H7 (cell line): ENCODE measurements around the gene PIGM. TPM values are rescaled to one million over a fixed set of nuclear protein-coding genes. Genes with fewer than 3 reads are reported as not detected.
"Not testable (repeated sequence)": the region's sequence is repeated elsewhere in the genome, so short reads cannot be mapped to it uniquely, and the experiment has no call there.

Experiments
- DNase-seq: peaks from one replicate; pipeline ENCODE4 v3.0.0; 2012
- H3K27me3 ChIP-seq: 2 replicates; pipeline ENCODE4 v1.6.0; 2011; ENCODE audit warnings: mild to moderate bottlenecking, low read length; ENCODE audit not compliant: control insufficient read depth, insufficient read depth
- H3K36me3 ChIP-seq: replicated peaks from 2 replicates; pipeline ENCODE4 v1.5.1; 2011; ENCODE audit warnings: low read length; ENCODE audit not compliant: control insufficient read depth, insufficient read depth
- H3K4me3 ChIP-seq: 2 replicates; pipeline ENCODE4 v1.5.1; 2011; ENCODE audit warnings: low read depth, mild to moderate bottlenecking, control low read depth, low read length, moderate library complexity; ENCODE audit not compliant: insufficient read depth
- total RNA-seq: library from RNA; depleted of rRNA; stranded (reverse); fragments of >200 nt; shearing (Covaris generic); gene quantifications from 2 replicates; pipeline ENCODE4 v1.2.3, GENCODE V29; 2014

PIGM gene
- total RNA-seq, 1 experiment from 2014 or later = 3.0 TPM

DNA sequence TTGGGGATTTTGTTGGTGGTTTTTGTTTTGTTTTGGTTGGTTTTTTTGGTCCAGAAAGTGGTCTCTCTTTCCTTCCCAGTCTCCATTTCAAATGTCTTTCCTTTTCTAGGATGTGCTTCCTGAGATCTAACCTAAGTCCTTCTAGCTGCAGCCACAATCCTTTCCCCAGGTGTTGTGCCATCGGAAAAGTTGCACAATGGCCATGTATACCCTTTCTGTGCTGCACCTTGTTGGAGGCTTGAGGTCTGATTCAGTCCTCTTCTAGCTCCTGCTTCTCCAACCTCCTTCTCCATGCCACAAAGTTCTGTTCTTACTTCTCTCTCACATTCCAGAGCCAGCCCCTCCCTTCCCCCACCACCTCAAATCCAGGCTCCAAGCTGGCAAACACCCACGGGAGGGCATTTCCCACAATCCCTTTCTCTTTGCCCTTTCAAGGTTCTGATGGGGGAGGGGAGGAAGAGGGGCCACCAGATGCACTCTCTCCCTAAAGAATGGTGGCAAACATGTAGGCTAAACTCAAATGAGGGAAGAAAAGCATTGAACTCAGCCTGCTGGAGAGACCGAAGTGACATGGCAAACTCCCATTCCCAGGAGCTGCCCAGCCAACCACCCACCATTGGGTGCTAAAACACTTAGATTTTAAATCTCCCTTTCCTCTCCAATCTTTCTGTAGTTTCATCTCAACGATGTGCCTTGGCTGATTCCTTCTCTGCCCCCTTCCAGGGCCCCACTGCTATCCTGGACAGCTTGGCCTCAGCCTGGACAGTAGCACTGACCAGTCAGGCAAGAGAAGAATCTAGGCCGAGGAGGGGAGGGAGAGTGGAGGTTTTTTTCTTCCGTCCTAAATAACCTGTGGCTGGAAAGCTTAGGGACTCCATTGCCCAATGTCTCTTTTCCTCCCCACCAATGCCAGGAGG is 35.3 kb upstream of the PIGM start:
- Histone ChIP-seq H3K36me3 (no peaks in the 10 kb centered on the region), H3K27me3 (peaks cover 51% of the 10 kb centered on the region)
- DNase-seq = no peak

DNA sequence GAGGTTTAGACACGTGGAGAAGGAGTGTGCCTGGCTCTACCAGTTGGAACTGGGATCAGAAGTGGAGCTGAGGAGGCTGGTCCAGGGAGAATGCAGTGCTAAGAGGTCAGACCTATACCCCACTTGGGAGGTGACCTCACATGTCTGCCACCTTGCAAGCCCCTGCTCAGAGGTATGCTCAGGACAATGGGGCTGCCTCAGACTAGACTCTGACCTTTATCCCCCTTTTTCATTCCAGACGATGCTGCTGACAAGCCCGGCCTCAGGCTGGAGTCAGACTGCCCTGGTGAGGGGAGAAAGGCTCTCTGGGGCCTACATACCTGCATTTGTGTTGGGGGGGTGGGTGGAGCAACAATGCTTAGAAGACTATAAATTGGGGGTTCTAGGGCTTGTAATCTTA is 33.0 kb upstream of the PIGM start:
- H3K27me3 ChIP-seq = peaks cover 32% of the 10 kb centered on the region
- H3K36me3 ChIP-seq = no peaks in the 10 kb centered on the region
- DNase-seq = no peak

More for the DNA sequence above, 35.3 kb upstream of the PIGM start:
- no peak overlapping the region for H3K4me3 ChIP-seq

DNA sequence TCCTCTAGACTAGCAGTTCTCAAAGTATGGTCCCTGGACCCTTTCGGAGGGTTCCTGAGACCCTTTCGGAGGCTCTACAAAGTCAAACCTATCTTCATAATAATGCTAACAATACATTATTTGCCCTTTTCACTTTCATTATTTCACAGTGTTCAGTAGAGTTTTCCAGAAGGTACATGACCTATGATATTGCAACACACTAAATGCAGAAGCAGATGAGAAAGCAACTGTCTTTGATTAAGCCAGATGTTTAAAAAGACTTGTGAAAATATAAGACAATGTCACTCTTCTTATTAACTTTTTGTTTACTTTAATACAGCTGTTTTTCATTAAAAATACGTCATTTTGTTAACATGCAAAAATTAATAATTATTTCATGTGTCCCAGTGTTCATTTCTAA is 32.4 kb upstream of the PIGM start:
- Histone ChIP-seq H3K27me3 (peaks cover 28% of the 10 kb centered on the region), H3K4me3 (no peak overlapping the region), H3K36me3 (no peaks in the 10 kb centered on the region)
- DNase-seq = no peak

More for the DNA sequence above, 33.0 kb upstream of the PIGM start:
- no peak overlapping the region for H3K4me3 ChIP-seq

DNA sequence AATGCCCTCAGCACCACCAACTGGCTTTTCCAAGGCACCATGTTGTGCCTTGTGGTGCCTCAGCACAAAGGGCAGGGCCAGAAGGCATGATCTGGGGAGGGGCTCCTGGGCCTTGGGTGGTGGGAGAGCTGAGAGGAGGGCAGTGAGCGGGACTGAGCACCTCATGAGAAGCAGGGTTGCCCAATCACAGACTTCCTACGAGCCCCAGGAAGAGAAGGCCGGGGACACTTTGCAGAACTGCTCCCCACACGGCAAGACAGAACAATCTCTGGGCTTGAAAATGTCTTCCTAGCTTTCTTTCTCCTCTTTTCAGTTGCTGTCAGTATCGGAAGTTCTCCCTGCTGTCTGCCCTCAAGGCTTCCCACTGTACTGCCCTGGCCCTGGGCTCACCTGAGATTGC is 31.4 kb upstream of the PIGM start:
- no peaks in the 10 kb centered on the region for H3K36me3 ChIP-seq

DNA sequence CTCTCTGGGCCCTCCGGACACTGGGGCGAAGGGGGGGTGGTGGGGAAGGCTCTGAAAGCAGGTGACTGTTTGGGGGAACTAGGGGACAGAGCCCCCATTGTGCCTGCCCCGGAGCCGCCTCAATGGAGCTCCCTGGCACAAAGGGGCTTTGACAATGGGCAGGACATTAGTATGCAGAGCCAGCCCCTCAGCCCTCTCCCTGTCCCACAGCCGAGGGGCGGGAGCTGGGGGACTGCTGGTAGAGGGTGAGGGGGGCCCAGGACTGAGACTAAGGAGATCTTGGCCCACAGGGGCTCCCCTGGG is 30.4 kb upstream of the PIGM start:
- Histone ChIP-seq H3K27me3 (peaks cover 12% of the 10 kb centered on the region; the same call in 1 of the 2 replicates), H3K4me3 (no peak overlapping the region), H3K36me3 (no peaks in the 10 kb centered on the region)
- peak; percentile 72 for DNase-seq

More for the DNA sequence above, 31.4 kb upstream of the PIGM start:
- H3K4me3 ChIP-seq = no peak overlapping the region
- DNase-seq = no peak
- H3K27me3 ChIP-seq = peaks cover 18% of the 10 kb centered on the region

DNA sequence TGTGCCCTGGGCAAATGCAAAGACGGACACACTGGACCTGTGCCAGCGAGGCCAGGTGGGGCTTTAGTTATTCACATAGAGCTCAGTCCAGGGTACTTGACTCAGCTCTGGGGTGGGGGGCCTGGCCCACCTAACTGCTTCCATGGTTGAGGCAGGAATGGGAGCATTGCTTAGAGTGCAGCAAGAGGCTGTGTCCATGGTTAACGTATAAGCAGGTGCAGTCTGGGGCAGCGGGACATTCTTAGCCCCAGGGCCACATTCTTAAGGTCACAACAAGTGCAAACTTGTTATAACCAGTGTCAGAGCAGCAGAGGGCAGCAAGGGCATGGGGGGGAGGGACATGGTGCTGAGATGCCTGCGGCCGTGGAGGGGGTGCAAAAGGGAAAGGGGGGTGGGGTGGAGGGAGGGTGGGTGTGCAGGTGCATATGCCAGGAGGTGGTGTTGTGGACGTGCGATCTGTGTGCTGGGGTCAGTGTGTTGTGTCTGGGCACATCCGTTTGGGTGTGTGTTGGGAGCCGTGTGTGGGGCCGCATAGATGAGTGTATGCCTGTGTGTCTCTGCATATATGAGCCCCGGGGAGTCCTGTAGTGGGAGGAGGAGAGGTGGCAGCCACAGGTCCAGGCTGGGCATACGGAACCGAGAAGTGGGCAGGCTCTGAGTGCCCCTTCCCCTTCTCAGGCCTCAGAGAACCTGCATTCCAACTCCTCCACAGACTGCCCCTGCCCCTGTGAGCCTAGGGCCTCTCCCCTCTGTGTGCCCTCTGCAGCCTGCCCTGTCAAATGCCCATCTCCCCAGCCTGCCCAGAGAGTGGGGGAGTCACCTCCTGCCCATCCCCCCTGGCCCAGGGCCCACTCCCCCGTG is 29.8 kb upstream of the PIGM start:
- Histone ChIP-seq H3K36me3 (no peaks in the 10 kb centered on the region), H3K27me3 (peaks cover 8% of the 10 kb centered on the region; the same call in 1 of the 2 replicates), H3K4me3 (no peak overlapping the region)
- DNase-seq = peak; percentile 80

DNA sequence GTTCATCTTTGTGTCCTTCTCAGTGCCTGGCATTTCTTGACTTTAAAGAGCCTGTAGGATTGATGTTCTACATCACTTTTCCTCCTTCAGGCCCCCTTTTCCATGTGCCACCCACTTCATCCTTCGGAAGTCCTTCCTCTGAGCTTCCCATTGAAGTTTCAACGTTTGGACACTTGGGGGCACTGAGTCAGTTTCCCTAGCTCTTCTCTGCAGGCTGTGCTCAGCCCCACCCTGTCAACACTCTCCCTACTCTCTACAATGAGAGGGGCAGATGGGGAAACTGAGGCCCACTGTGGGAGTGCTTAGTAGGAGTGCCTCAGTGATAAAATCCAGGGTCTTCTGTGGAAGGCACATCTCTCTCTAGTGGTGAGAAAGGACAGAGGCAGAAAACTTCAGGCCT is 26.3 kb upstream of the PIGM start:
- peaks cover 16% of the 10 kb centered on the region; the same call in 1 of the 2 replicates for H3K27me3 ChIP-seq
- peak; percentile 53 for DNase-seq
- H3K4me3 ChIP-seq = no peak overlapping the region

DNA sequence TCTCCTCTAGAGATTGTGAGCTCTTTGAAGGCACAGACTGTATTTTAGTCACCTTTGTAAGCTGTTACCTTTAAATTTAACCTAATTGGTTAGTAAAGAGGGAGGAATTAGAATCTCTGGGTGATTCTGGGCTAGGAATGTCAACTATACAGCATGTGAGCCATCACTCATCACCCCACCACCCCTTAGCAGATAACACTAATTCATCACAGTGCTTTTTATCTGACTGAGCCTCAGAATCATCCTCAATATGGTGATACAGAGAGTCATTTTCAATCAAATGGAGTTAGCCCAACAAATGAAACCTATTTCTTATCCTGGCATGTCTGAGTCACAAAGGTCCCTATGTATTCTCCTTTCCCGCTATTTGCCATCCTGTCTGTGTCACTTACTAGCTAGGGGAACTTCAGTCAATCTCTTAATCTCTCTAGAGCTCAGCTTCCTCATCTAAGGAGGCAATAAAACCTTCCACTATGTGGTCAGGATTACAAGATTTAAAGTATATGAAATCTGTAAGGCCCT is 24.9 kb upstream of the PIGM start:
- Histone ChIP-seq H3K27me3 (peaks cover 22% of the 10 kb centered on the region; the same call in 1 of the 2 replicates), H3K4me3 (no peak overlapping the region), H3K36me3 (no peaks in the 10 kb centered on the region)
- DNase-seq = no peak

More for the DNA sequence above, 26.3 kb upstream of the PIGM start:
- H3K36me3 ChIP-seq = no peaks in the 10 kb centered on the region

DNA sequence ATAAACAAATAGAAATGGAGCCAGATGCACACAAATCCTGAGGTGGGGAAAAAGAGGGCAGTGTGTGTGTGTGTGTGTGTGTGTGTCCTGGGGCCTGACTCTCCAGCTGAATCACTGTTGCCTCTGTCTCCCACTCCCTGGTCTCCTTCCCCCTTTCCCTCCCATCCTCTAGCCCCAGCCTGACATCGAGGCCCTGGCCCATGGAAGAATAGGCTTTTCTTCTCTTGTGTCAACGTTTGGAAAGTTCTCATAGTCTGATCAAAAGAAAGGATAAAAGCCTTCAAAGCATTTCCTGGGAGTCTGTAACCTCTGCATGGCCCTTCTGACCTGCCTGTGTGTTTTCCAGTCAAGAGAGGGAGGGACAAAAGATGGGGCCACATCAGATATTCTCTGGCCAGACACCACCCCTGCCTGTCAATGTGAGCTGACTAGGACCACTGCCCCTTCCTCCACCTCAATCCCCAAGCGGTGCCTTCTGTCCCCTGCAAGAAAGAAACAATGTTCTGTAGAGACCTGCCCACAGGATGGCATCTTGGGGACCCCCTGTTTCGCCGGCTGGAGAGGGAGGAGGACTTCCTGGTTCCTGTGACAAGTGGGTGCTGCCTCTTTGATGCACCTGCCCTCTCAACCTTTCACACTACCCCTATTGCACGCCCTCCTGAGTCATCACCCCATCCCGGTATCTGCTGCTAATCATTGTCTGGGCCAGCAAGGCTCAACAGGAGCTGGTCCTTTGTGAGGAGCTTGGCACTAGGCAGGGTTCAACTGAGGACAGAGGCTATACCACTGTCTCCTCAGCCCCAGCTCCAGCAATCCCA is 22.0 kb upstream of the PIGM start:
- no peak overlapping the region for H3K4me3 ChIP-seq
- H3K27me3 ChIP-seq = peaks cover 20% of the 10 kb centered on the region; the same call in 1 of the 2 replicates
- DNase-seq = no peak
- no peaks in the 10 kb centered on the region for H3K36me3 ChIP-seq

DNA sequence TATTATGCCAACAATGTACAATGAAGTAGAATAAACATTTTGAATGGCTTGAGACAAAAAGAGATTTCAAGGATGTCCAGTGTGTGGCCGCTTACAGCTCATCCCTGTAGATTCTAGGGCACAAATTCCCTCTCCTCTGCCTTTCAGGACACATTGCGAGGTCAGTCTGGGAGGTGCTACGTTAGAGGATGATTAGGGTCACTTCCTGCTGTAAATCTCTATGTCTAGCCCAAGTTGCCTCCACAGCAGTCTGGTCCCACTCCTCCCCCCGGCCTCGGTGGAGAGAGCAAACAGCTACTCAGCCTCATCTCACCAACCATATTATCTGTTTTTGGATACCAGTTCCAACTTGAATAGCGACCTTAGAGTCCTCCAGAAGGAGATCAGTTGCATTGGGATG is 21.1 kb upstream of the PIGM start:
- Histone ChIP-seq H3K4me3 (no peak overlapping the region), H3K36me3 (no peaks in the 10 kb centered on the region), H3K27me3 (peaks cover 20% of the 10 kb centered on the region; the same call in 1 of the 2 replicates)
- no peak for DNase-seq

DNA sequence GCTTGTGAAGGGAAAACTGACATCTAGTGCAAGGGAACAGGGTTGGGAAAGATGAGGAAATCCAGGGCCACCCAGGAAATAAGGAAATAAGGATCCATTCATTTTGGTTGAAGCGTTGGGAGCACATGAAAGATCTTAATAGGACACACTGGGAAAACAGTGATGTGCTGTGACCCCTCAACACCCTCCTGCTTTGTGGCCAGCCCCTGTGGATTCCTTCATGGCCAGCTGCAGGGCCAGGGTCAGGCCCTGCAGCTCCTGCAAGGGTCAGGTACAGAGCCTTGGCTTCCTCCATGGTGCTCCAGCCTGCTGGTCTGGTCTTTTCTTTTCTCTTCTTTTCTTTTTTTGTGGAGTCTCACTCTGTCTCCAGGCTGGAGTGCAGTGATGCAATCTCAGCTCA is 18.8 kb upstream of the PIGM start:
- DNase-seq = no peak

DNA sequence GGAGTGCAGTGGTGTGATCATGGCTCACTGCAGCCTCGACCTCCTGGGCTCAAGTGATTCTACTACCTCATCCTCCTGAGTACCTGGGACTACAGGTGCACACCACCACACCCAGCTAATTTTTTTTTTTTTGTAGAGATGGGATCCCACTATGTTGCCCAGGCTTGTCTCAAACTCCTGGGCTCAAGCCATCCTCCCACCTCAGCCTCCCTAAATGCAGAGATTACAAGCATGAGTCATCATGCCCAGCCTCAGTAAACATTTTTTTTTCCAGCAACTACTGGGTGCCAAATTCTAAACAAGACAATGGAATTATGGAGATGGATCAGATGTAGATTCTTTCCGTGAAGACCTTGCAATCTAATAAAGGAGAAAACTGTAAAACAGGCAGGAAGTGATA is 18.4 kb upstream of the PIGM start:
- not testable (repeated sequence) for H3K4me3 ChIP-seq, H3K36me3 ChIP-seq, DNase-seq
- H3K27me3 ChIP-seq = peaks cover 27% of the 10 kb centered on the region; the same call in 1 of the 2 replicates

More for the DNA sequence above, 18.8 kb upstream of the PIGM start:
- Histone ChIP-seq H3K36me3 (no peaks in the 10 kb centered on the region), H3K4me3 (no peak overlapping the region), H3K27me3 (peaks cover 26% of the 10 kb centered on the region; the same call in 1 of the 2 replicates)

DNA sequence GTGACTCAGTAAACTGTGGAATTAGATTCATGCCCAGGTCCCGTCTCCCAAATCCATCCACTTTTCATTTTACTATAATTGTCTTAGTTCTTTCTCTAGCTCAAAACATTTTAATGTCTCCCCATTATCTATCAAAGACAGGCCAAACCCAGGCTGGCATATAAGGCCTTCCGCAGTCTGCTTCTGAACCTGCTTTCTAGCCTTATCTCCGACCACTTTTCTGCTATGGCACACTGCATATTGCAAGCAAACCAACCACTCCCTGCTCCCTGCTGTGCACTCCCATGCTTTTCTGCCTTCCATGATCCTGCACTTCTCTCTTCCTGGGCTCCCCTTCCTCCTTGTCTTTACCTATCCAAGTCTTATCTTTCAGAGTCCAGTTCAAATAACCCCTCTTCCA is 17.3 kb upstream of the PIGM start:
- H3K27me3 ChIP-seq = peaks cover 26% of the 10 kb centered on the region; the same call in 1 of the 2 replicates
- no peak overlapping the region for H3K4me3 ChIP-seq
- H3K36me3 ChIP-seq = no peaks in the 10 kb centered on the region
- DNase-seq = no peak

DNA sequence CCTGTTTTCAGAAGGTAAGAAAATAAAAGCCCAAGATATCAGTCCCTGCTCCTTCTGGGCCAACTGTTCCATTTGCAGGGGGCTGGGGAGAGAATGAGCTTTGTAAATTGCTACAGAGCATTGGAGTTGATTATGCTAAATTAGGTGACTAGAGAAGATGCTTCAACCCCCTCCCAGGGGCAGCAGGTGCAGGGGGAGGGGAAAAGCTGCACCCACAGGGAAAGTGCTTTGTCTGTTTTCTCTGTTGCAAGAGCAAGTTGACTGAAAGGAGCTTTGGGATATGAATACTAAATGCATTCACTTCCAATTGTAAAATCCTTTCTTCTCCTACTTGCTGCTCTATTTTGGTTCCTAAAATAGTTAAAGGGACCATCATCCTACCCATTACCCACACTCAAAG is 16.5 kb upstream of the PIGM start:
- Histone ChIP-seq H3K27me3 (peaks cover 21% of the 10 kb centered on the region; the same call in 1 of the 2 replicates), H3K4me3 (no peak overlapping the region), H3K36me3 (no peaks in the 10 kb centered on the region)
- peak; percentile 57 for DNase-seq
